Kidney (tissue), 14 donors: ENCODE data around the gene ASIP. TPM values are rescaled to one million over a fixed set of nuclear protein-coding genes. Genes with fewer than 3 reads are reported as not detected.

ENCODE experiments used
- DNase-seq, 5 donors: peaks; one replicate each; pipeline ENCODE4 v3.0.0-alpha.2; 2013 to 2020
- FAIRE-seq: peaks from 2 replicates; lab custom pipeline; 2012; peaks lifted over from hg19 to GRCh38; lab: Jason Lieb, UNC
- H3K27ac ChIP-seq, 2 donors: one replicate each; pipeline ENCODE4 v1.7.0; 2013; ENCODE audit warnings: low read depth in 2 of 2, low read length in 2 of 2, inconsistent platforms in 1 of 2
- H3K27me3 ChIP-seq: one replicate; pipeline ENCODE4 v1.7.1; 2013; ENCODE audit warnings: low read length, inconsistent platforms; ENCODE audit not compliant: control insufficient read depth, insufficient read depth
- H3K36me3 ChIP-seq, 3 donors: one replicate each; pipeline versions ENCODE4 v1.7.0 to v1.7.1; 2013; ENCODE audit warnings: low read length in 3 of 3, control low read depth in 1 of 3, inconsistent platforms in 1 of 3; ENCODE audit not compliant: insufficient read depth in 3 of 3, control insufficient read depth in 2 of 3
- H3K4me1 ChIP-seq, 3 donors: one replicate each; pipeline versions ENCODE4 v1.7.0 to v1.7.1; 2013; ENCODE audit warnings: low read length in 3 of 3, inconsistent platforms in 1 of 3, low read depth in 1 of 3; ENCODE audit not compliant: control insufficient read depth in 2 of 3, insufficient read depth in 2 of 3
- H3K4me3 ChIP-seq, 3 donors: one replicate each; pipeline versions ENCODE4 v1.7.0 to v1.8.1; 2013; ENCODE audit warnings: low read length in 3 of 3, control low read depth in 1 of 3, inconsistent platforms in 1 of 3
- H3K9ac ChIP-seq, 3 donors: one replicate each; pipeline versions ENCODE4 v1.7.0 to v1.7.1; 2013; ENCODE audit warnings: low read length in 3 of 3, control low read depth in 1 of 3, inconsistent platforms in 1 of 3
- H3K9me3 ChIP-seq, 3 donors: one replicate each; pipeline versions ENCODE4 v1.7.0 to v1.7.1; 2013; ENCODE audit warnings: low read length in 3 of 3, control low read depth in 1 of 3, inconsistent platforms in 1 of 3; ENCODE audit not compliant: control insufficient read depth in 2 of 3, insufficient read depth in 1 of 3
- intact Hi-C: fragments of 100-400 bp; cut with DNase I; formaldehyde crosslinking; loops from one replicate; pipeline ENCODE4 v1.11.1; 2022
- polyA plus RNA-seq: library from polyadenylated mRNA; stranded (reverse); fragments of 350-450 nt; fragmentation: Illumina TruSeq; extraction: RNeasy Lipid Tissue Mini Kit (QIAGEN cat#74804); gene quantifications from one replicate; pipeline ENCODE4 v1.2.3, GENCODE V29; 2014; ENCODE audit warnings: low read depth, low replicate concordance; ENCODE audit not compliant: insufficient read depth
- total RNA-seq: library from RNA; stranded (reverse); fragmentation: NEBNext Ultra II Directional; extraction: Animal tissue kit (Norgen Biotek cat#: 25700); gene quantifications from one replicate; pipeline ENCODE4 v1.2.1, GENCODE V29; 2021
- TF ChIP-seq, protein P1 (sequence below): IDR thresholded peaks from 3 replicates; pipeline ENCODE4 v1.5.1; 2012; ENCODE audit warnings: mild to moderate bottlenecking, moderate library complexity, borderline replicate concordance; ENCODE audit not compliant: insufficient read depth; ENCODE audit errors: extremely low read depth
- donor health status: control.
- donor health status: control.
- donor health status: control.
- donor health status: control.
- donor health status: control.
- donor health status: DM: yes; HTN: yes; CAD: no.
- donor health status: Normal renal cell carcinoma (clear cell type).

Gene ASIP
- total and polyA plus RNA-seq, 2 donors from 2014 or later: 0.84 TPM; not detected in 1

DNA sequence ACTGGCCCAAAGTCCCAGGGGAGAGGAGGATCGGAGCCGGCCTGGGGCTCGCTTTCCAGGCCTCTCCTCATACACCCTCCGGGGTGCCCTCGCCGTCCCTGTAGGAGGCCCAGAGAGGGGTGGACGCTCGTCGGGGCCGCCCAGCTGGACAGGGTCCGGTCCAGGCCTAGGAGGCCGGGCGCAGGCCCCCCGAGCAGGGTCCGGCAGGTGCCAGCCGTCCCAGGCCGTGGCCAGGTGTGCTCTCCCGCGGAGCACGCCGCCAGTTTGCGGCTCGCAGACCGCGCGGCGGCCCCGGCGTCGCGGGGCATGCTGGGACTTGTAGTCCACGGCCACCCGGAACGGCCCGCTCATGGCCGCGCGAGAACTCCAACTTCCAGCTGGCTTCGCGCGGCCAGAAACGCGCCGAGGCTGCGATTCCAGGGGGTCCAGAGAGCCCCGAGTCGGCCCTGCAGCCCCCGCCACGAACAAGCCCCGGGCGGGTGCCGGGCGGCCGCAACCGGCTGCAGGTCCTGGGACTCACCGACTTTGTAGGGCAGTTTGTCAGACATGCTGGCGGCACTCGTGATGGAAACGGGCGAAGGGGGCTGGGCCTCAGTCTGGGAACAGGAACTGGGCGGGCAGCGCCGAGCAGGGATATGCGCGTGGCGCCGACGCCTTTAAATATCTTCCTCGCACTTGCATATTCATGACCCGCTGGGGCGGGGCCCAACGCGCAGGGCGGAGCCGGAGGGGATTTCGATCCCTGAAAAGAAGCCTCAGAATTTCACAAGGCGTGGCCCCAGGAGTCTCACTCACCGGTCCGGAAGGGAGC lies 61.7 kb downstream of the ASIP start, which contains the start of gene AHCY:
Gene AHCY (minus strand): TSS at position 633 of the 811 bp plus-strand sequence. CDS start 85 bp downstream, at position 548.
- H3K4me3 ChIP-seq: peak within 1 kb of the TSS; percentile 58 to 80 (median 78)
- DNase-seq (peak; percentile 96 to 98 (median 97)), FAIRE-seq (no peak)
- intact Hi-C loops: no loop called here
- H3K27me3 ChIP-seq: no peaks in the 10 kb centered on the region
- no peaks in the 10 kb centered on the region for H3K36me3 ChIP-seq
- no peaks in the 10 kb centered on the region for H3K9me3 ChIP-seq
- H3K4me1 ChIP-seq: peaks cover 0 to 8% (median 5%) of the 10 kb centered on the region in 3 donors
- H3K9ac ChIP-seq: peak within 1 kb of the TSS; percentile 43 to 85 (median 77)
- TF ChIP-seq, protein P1, sequence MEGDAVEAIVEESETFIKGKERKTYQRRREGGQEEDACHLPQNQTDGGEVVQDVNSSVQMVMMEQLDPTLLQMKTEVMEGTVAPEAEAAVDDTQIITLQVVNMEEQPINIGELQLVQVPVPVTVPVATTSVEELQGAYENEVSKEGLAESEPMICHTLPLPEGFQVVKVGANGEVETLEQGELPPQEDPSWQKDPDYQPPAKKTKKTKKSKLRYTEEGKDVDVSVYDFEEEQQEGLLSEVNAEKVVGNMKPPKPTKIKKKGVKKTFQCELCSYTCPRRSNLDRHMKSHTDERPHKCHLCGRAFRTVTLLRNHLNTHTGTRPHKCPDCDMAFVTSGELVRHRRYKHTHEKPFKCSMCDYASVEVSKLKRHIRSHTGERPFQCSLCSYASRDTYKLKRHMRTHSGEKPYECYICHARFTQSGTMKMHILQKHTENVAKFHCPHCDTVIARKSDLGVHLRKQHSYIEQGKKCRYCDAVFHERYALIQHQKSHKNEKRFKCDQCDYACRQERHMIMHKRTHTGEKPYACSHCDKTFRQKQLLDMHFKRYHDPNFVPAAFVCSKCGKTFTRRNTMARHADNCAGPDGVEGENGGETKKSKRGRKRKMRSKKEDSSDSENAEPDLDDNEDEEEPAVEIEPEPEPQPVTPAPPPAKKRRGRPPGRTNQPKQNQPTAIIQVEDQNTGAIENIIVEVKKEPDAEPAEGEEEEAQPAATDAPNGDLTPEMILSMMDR: no peak
- peak within 1 kb of the TSS; percentile 94 to 95 for H3K27ac ChIP-seq

DNA sequence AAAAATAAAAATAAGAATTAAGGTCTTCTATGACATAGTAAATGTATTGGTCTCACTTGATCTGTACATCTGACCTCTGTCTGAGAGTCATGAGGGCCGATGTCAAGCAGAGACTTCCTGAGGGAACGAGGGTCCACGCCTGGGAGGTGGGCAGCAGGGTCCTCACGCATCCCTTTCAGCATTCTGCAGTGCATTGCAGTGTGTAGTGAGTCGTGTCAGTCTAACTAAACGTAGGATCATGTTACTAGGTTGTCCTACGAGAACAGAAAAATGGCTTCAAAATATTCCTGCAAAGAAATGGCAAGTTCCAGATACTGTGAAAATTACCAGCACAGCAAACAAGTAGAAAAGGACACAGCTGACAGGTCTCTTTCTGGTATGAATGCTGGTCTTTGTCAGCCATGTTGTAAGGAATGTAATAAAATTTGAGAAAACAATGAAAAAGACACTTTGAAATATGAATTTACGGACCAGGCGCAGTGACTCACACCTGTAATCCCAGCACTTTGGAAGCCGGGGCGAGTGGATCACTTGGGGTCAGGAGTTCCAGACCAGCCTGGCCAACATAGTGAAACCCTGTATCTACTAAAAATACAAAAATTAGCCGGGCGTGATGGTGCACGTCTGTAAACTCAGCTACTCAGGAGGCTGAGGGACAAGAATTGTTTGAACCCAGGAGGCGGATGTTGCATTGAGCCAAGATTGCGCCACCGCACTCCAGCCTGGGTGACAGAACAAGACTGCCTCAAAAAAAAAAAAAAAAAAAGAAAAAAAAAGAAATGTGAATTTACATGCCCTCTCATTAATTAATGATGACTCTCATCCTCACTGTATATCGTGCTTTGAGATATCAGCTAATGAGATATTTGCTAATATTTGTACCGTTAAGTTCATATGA lies 64.4 kb downstream of the ASIP start:
- no peaks in the 10 kb centered on the region for H3K36me3 ChIP-seq
- H3K9me3 ChIP-seq: no peaks in the 10 kb centered on the region
- intact Hi-C loops: no loop called here
- FAIRE-seq (no peak), DNase-seq (peak in 4 of 5 donors; percentile 48 to 71 (median 62))
- no peak overlapping the region for H3K9ac ChIP-seq
- H3K4me3 ChIP-seq: no peak overlapping the region
- H3K27me3 ChIP-seq: no peaks in the 10 kb centered on the region
- peaks cover 0 to 8% (median 5%) of the 10 kb centered on the region in 3 donors for H3K4me1 ChIP-seq
- TF ChIP-seq, protein P1: no peak
- no peak overlapping the region for H3K27ac ChIP-seq

DNA sequence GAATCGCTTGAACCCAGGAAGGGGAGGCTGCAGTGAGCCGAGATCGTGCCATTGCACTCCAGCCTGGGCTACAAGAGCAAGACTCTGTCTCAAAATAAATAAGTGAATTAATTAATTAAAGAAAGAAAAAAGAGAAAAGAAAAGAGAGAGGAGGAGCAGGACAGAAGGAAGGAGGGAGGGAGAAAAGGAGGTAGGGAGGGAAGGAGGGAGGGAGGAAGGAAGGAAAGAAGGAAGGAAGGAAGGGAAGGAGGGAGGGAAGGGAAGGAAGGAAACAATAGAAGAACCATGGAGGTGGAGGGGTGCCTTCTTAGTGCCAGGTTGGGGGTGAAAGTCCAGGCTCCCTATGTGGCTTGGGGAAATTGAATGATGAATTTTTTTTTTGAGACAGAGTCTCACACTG lies 68.5 kb downstream of the ASIP start:
- Histone ChIP-seq H3K27ac (no peak overlapping the region), H3K4me1 (peaks cover 0 to 8% (median 5%) of the 10 kb centered on the region in 3 donors), H3K27me3 (no peaks in the 10 kb centered on the region), H3K9me3 (no peaks in the 10 kb centered on the region), H3K36me3 (no peaks in the 10 kb centered on the region), H3K9ac (no peak overlapping the region), H3K4me3 (no peak overlapping the region)
- no peak for DNase-seq
- TF ChIP-seq, protein P1: no peak
- FAIRE-seq: no peak
- intact Hi-C loops: no loop called here
